HEK293T (cell line): Measurements from ENCODE around the gene SRPK3.
"Not testable (repeated sequence)": the region's sequence is repeated elsewhere in the genome, so short reads cannot be mapped to it uniquely, and the experiment has no call there.

Source experiments
- ARNT ChIP-seq: fragments of 450-650 bp; IDR thresholded peaks from 2 replicates; pipeline ENCODE4 v1.6.1; 2017; ENCODE audit warnings: mild to moderate bottlenecking
- BHLHE40 ChIP-seq: fragments of 450-650 bp; IDR thresholded peaks from 2 replicates; pipeline ENCODE4 v1.6.1; 2016; ENCODE audit warnings: mild to moderate bottlenecking, moderate library complexity, borderline replicate concordance
- FOXK2 ChIP-seq: fragments of 450-650 bp; IDR thresholded peaks from 2 replicates; pipeline ENCODE4 v1.6.1; 2016; ENCODE audit warnings: mild to moderate bottlenecking
- FOXM1 ChIP-seq: fragments of 450-650 bp; IDR thresholded peaks from 2 replicates; pipeline ENCODE4 v1.6.1; 2017; ENCODE audit warnings: mild to moderate bottlenecking, borderline replicate concordance
- HDGF ChIP-seq: fragments of 450-650 bp; IDR thresholded peaks from 2 replicates; pipeline ENCODE4 v1.6.1; 2017; ENCODE audit warnings: antibody characterized with exemption, borderline replicate concordance
- PKNOX1 ChIP-seq: fragments of 450-650 bp; IDR thresholded peaks from 2 replicates; pipeline ENCODE4 v1.6.1; 2016
- SUZ12 ChIP-seq: fragments of 450-650 bp; IDR thresholded peaks from 2 replicates; pipeline ENCODE4 v1.6.1; 2016; ENCODE audit warnings: mild to moderate bottlenecking
- TARDBP ChIP-seq: fragments of 450-650 bp; IDR thresholded peaks from 2 replicates; pipeline ENCODE4 v1.6.1; 2016
- ZNF384 ChIP-seq: fragments of 450-650 bp; IDR thresholded peaks from 2 replicates; pipeline ENCODE4 v1.6.1; 2016

DNA sequence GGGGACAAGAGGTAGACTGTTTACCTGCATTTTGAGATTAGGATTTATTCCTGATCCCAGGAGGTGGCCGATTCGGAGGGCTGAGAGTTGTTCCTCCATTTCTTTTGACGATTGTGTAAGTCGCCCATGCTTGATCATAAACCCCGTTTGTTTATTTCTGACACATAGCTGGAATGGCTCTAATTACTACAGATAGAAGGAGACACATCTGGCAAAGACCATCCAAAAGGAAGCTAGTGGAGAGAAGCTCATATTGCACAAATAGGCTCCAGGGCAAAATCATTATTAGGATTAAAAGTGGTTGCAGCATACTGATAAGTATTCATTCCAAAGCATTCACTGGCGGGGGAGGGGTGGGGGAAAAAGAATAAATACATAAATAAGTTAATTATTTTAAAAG lies 33.9 kb upstream of the SRPK3 start:
- not testable (repeated sequence) for TF ChIP-seq BHLHE40, TARDBP, PKNOX1, FOXK2, FOXM1, SUZ12, ARNT, HDGF, ZNF384
